ENCODE results near the gene FALEC. TPM values are rescaled to one million over a fixed set of nuclear protein-coding genes. Genes with fewer than 3 reads are reported as not detected.

The FALEC gene
- total RNA-seq, 1 experiment from 2014 or later, result not detected

DNA sequence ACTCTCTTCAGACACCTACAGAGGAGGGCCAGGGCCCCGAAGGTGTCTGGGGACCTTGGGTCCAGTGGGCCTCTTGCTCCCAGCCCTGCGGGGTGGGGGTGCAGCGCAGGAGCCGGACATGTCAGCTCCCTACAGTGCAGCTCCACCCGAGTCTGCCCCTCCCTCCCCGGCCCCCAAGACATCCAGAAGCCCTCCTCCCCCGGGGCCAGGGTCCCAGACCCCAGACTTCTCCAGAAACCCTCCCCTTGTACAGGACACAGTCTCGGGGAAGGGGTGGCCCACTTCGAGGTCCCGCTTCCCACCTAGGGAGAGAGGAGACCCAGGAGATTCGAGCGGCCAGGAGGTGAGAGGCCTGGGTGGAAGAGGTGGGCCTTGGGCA, 37.3 kb downstream of the FALEC start:
- no peak for DNase-seq (ENCODE audit: low read depth)
- in situ Hi-C loops (cut with HindIII; ENCODE audit: low pct_unique_long_range_greater_than_20kb, low sequenced_read_pairs), result no loop called here

- in situ Hi-C loops (cut with HindIII; ENCODE audit: low pct_unique_long_range_greater_than_20kb, low sequenced_read_pairs), result no loop called here
- DNase-seq (ENCODE audit: low read depth), result no peak
Measured at GRCh38 chr1:150553392-150554085, 38.0 kb downstream of the FALEC start.

GRCh38 chr1:150554086-150554452, 38.5 kb downstream of the FALEC start:
- in situ Hi-C loops (cut with HindIII; ENCODE audit: low pct_unique_long_range_greater_than_20kb, low sequenced_read_pairs), result no loop called here

DNA sequence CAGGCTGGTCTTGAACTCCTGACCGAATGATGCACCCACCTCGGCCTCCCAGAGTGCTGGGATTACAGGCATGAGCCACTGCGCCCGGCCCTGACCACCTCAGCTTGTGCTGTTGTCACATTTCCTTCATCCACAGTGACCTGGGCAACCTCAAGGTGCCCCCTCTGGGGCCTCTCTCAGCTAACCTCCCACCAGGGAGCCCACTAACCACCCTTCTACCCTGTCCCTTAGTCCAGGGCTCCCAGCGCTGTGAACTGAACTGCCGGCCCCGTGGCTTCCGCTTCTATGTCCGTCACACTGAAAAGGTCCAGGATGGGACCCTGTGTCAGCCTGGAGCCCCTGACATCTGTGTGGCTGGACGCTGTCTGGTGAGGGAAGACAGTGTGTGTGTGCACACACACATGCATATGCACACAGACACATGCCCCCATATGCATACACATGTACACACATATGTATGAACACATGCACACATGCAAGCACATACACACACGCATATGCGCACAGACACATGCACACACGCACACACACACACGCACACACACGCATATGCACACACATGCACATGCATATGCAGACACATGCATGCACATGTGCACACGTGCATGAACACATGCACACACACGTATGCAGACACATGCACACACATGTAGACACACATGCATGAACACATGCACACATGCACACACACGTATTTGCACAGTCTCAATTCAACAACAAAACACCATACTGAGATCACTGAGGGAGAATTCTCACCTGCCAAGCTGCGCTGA, 39.8 kb downstream of the FALEC start:
- in situ Hi-C loops (cut with HindIII; ENCODE audit: low pct_unique_long_range_greater_than_20kb, low sequenced_read_pairs), result no loop called here
- no peak for DNase-seq (ENCODE audit: low read depth)

More at GRCh38 chr1:150554086-150554452, 38.5 kb downstream of the FALEC start:
- no peak for DNase-seq (ENCODE audit: low read depth)

DNA sequence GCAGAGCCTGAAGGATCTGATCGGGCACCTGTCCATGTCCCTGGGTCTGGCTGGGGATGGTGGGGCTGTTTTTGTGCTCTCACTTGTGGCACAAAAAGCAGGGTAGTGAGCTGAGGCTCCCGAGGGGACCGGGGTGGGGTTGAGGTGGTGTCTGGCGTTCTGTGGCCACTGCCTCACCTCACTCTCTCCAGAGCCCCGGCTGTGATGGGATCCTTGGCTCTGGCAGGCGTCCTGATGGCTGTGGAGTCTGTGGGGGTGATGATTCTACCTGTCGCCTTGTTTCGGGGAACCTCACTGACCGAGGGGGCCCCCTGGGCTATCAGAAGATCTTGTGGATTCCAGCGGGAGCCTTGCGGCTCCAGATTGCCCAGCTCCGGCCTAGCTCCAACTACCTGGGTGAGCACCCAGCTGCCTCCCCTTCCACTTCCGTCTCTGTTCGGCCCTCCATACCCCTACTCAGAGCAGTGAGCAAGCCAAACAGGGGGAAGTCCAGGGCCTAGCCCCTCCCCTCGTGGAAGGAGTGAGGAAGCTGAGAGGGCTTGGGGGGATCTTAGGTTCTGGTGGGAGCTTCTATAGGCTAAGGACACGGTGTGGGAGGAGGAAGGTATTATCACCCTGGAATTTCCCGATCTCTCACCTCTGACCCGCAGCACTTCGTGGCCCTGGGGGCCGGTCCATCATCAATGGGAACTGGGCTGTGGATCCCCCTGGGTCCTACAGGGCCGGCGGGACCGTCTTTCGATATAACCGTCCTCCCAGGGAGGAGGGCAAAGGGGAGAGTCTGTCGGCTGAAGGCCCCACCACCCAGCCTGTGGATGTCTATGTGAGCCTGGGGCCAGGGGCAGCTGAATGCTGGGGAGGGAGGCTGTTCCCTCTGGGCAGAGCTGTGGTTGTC, 40.7 kb downstream of the FALEC start:
- no peak for DNase-seq (ENCODE audit: low read depth)
- in situ Hi-C loops (cut with HindIII; ENCODE audit: low pct_unique_long_range_greater_than_20kb, low sequenced_read_pairs), result no loop called here

GRCh38 chr1:150557065-150557600, 41.6 kb downstream of the FALEC start:
- in situ Hi-C loops (cut with HindIII; ENCODE audit: low pct_unique_long_range_greater_than_20kb, low sequenced_read_pairs), result no loop called here
- no peak for DNase-seq (ENCODE audit: low read depth)

DNA sequence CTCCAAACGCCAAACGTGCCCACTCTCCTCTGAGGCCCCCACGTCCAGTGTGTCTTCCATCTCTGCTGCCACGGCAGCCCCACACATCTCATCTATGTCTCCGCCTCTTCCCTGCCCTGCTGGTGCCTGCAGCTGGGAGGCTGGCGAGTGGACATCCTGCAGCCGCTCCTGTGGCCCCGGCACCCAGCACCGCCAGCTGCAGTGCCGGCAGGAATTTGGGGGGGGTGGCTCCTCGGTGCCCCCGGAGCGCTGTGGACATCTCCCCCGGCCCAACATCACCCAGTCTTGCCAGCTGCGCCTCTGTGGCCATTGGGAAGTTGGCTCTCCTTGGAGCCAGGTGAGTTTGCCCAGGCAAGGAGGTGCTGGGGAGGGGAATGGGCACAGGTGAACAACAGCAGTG, 42.3 kb downstream of the FALEC start:
- in situ Hi-C loops (cut with HindIII; ENCODE audit: low pct_unique_long_range_greater_than_20kb, low sequenced_read_pairs), result no loop called here
- no peak for DNase-seq (ENCODE audit: low read depth)

- in situ Hi-C loops (cut with HindIII; ENCODE audit: low pct_unique_long_range_greater_than_20kb, low sequenced_read_pairs), result no loop called here
- no peak for DNase-seq (ENCODE audit: low read depth)
Measured at GRCh38 chr1:150558303-150558704, 42.8 kb downstream of the FALEC start.

GRCh38 chr1:150558761-150559655, 43.5 kb downstream of the FALEC start:
- in situ Hi-C loops (cut with HindIII; ENCODE audit: low pct_unique_long_range_greater_than_20kb, low sequenced_read_pairs), result no loop called here
- no peak for DNase-seq (ENCODE audit: low read depth)

DNA sequence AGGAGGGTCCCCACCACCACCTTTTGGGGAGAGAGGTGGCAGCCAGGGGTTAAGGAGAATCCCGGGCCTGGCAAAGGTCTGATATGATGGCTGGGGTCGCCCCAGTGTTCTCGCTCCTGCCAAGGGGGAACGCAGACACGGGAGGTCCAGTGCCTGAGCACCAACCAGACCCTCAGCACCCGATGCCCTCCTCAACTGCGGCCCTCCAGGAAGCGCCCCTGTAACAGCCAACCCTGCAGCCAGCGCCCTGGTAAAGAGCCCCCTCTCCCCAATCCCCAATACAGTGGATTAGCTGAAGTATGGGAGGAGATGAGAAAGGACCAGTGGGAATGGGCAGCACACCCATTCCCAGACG, 44.1 kb downstream of the FALEC start:
- DNase-seq (ENCODE audit: low read depth), result no peak
- in situ Hi-C loops (cut with HindIII; ENCODE audit: low pct_unique_long_range_greater_than_20kb, low sequenced_read_pairs), result no loop called here

DNA sequence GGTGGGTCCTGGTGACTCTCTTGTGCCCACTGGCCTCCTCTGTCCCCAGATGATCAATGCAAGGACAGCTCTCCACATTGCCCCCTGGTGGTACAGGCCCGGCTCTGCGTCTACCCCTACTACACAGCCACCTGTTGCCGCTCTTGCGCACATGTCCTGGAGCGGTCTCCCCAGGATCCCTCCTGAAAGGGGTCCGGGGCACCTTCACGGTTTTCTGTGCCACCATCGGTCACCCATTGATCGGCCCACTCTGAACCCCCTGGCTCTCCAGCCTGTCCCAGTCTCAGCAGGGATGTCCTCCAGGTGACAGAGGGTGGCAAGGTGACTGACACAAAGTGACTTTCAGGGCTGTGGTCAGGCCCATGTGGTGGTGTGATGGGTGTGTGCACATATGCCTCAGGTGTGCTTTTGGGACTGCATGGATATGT, 44.5 kb downstream of the FALEC start:
- DNase-seq (ENCODE audit: low read depth), result peak; percentile 51
- in situ Hi-C loops (cut with HindIII; ENCODE audit: low pct_unique_long_range_greater_than_20kb, low sequenced_read_pairs), result no loop called here

DNA sequence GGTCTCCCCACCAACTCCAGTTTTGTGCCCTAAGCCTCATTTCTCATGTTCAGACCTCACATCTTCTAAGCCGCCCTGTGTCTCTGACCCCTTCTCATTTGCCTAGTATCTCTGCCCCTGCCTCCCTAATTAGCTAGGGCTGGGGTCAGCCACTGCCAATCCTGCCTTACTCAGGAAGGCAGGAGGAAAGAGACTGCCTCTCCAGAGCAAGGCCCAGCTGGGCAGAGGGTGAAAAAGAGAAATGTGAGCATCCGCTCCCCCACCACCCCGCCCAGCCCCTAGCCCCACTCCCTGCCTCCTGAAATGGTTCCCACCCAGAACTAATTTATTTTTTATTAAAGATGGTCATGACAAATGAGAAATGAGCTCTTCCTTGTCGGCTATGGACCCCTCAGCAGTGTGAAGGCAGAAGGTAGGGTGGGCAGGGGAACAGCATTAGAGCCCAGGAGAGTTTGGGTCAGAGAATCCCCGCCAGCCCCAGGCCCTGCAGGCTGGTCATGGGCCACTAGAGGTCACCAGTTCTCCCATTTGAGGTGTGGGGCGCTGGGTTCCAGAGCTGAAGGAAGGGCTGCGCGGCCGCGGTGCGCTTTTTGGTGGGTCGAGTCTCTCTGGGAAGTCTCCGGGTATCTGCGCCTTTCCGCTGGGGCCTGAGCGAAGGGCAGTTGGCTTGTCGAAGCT, 45.2 kb downstream of the FALEC start:
- DNase-seq (ENCODE audit: low read depth), result no peak
- in situ Hi-C loops (cut with HindIII; ENCODE audit: low pct_unique_long_range_greater_than_20kb, low sequenced_read_pairs), result no loop called here

- in situ Hi-C loops (cut with HindIII; ENCODE audit: low pct_unique_long_range_greater_than_20kb, low sequenced_read_pairs), result no loop called here
- DNase-seq (ENCODE audit: low read depth), result peak; percentile 99
Measured at GRCh38 chr1:150561254-150561973, 45.9 kb downstream of the FALEC start.

GRCh38 chr1:150561974-150562445, 46.5 kb downstream of the FALEC start:
- DNase-seq (ENCODE audit: low read depth), result peak; percentile 85
- in situ Hi-C loops (cut with HindIII; ENCODE audit: low pct_unique_long_range_greater_than_20kb, low sequenced_read_pairs), result no loop called here

GRCh38 chr1:150562446-150563339, 47.1 kb downstream of the FALEC start:
- in situ Hi-C loops (cut with HindIII; ENCODE audit: low pct_unique_long_range_greater_than_20kb, low sequenced_read_pairs), result no loop called here
- no peak for DNase-seq (ENCODE audit: low read depth)
